WTC11 (cell line): Measurements from ENCODE around the gene CABP7. TPM values are rescaled to one million over a fixed set of nuclear protein-coding genes. Genes with fewer than 3 reads are reported as not detected.

ENCODE experiments used
- ATAC-seq: fragments of 200-7000 bp; cut with Tn5 transposase; 2 replicates; pipeline ENCODE4 v1.10.0; 2021; ENCODE audit warnings: mild to moderate bottlenecking, moderate library complexity
- CTCF ChIA-PET: fragments of 300-600 bp; sonication (Branson Sonifier 250); formaldehyde crosslinking; loops from one replicate; lab custom pipeline; 2021; ENCODE audit warnings: antibody characterized with exemption; lab: Charles Lee
- POLR2A ChIA-PET: fragments of 350-600 bp; sonication (Branson Sonifier 250); formaldehyde crosslinking; loops from one replicate; lab custom pipeline; 2021; ENCODE audit warnings: antibody characterized with exemption; lab: Charles Lee
- DNase-seq: peaks from one replicate; pipeline ENCODE4 v3.0.0; 2021; ENCODE audit warnings: low spot score
- H3K27ac Mint-ChIP-seq: 2 replicates; pipeline ENCODE4 v1.8.0; 2021; ENCODE audit warnings: mixed read lengths
- H3K27me3 Mint-ChIP-seq: 2 replicates; pipeline ENCODE4 v1.8.0; 2021; ENCODE audit warnings: low read depth, mild to moderate bottlenecking, moderate library complexity, mixed read lengths
- H3K36me3 Mint-ChIP-seq: 2 replicates; pipeline ENCODE4 v1.8.0; 2021; ENCODE audit warnings: mixed read lengths
- H3K4me1 Mint-ChIP-seq: 2 replicates; pipeline ENCODE4 v1.8.0; 2022; ENCODE audit warnings: mixed read lengths
- H3K4me3 Mint-ChIP-seq: 2 replicates; pipeline ENCODE4 v1.8.0; 2021; ENCODE audit warnings: mild to moderate bottlenecking, moderate library complexity, mixed read lengths
- H3K9me3 Mint-ChIP-seq: 2 replicates; pipeline ENCODE4 v1.8.0; 2021; ENCODE audit warnings: mixed read lengths
- ATF1 ChIP-seq: sonication (generic); formaldehyde crosslinking; IDR thresholded peaks from 2 replicates; pipeline ENCODE4 v1.8.1; 2023; ENCODE audit warnings: mild to moderate bottlenecking, moderate library complexity, missing genetic modification reagents
- ATF3 ChIP-seq: sonication (generic); formaldehyde crosslinking; conservative IDR thresholded peaks from 2 replicates; pipeline ENCODE4 v1.8.1; 2022; ENCODE audit warnings: mild to moderate bottlenecking, missing genetic modification reagents
- CDX4 ChIP-seq: fragments of 250-450 bp; sonication (Bioruptor Pico); IDR thresholded peaks from 2 replicates; pipeline ENCODE4 v1.9.0; 2021; ENCODE audit warnings: moderate library complexity, mild to moderate bottlenecking, inconsistent platforms, borderline replicate concordance
- E2F1 ChIP-seq: sonication (generic); formaldehyde crosslinking; IDR thresholded peaks from 2 replicates; pipeline ENCODE4 v1.8.0; 2022; ENCODE audit warnings: mild to moderate bottlenecking, missing genetic modification reagents
- FOXP4 ChIP-seq: sonication (generic); formaldehyde crosslinking; IDR thresholded peaks from 2 replicates; pipeline ENCODE4 v1.8.0; 2022; ENCODE audit warnings: mild to moderate bottlenecking, missing genetic modification reagents
- GABPB1 ChIP-seq: sonication (generic); formaldehyde crosslinking; IDR thresholded peaks from 2 replicates; pipeline ENCODE4 v1.8.1; 2023; ENCODE audit warnings: mild to moderate bottlenecking, missing genetic modification reagents
- GTF2I ChIP-seq: fragments of 250-450 bp; sonication (Bioruptor Pico); conservative IDR thresholded peaks from 2 replicates; pipeline ENCODE4 v1.4.0; 2021; ENCODE audit warnings: mild to moderate bottlenecking
- JAZF1 ChIP-seq: fragments of 250-450 bp; sonication (Bioruptor Pico); IDR thresholded peaks from 2 replicates; pipeline ENCODE4 v1.9.0; 2021; ENCODE audit warnings: moderate library complexity, mild to moderate bottlenecking, inconsistent platforms
- MAX ChIP-seq: sonication (generic); formaldehyde crosslinking; IDR thresholded peaks from 2 replicates; pipeline ENCODE4 v1.8.0; 2022; ENCODE audit warnings: mild to moderate bottlenecking, missing genetic modification reagents
- MLX ChIP-seq: sonication (generic); formaldehyde crosslinking; IDR thresholded peaks from 2 replicates; pipeline ENCODE4 v1.8.1; 2023; ENCODE audit warnings: mild to moderate bottlenecking, missing genetic modification reagents, moderate library complexity
- NFATC4 ChIP-seq: fragments of 250-450 bp; sonication (Bioruptor Pico); IDR thresholded peaks from 2 replicates; pipeline ENCODE4 v1.9.0; 2021; ENCODE audit warnings: mild to moderate bottlenecking
- NFE2L1 ChIP-seq: sonication (generic); formaldehyde crosslinking; IDR thresholded peaks from 2 replicates; pipeline ENCODE4 v1.8.1; 2023; ENCODE audit warnings: missing genetic modification reagents
- NR1H2 ChIP-seq: sonication (generic); formaldehyde crosslinking; IDR thresholded peaks from 2 replicates; pipeline ENCODE4 v1.9.0; 2021; ENCODE audit warnings: mild to moderate bottlenecking, moderate library complexity, missing genetic modification reagents
- OVOL2 ChIP-seq: fragments of 250-450 bp; sonication (Bioruptor Pico); IDR thresholded peaks from 2 replicates; pipeline ENCODE4 v1.9.0; 2021; ENCODE audit warnings: mild to moderate bottlenecking, borderline replicate concordance
- PRRX2 ChIP-seq: fragments of 250-450 bp; sonication (Bioruptor Pico); IDR thresholded peaks from 2 replicates; pipeline ENCODE4 v1.8.0; 2021; ENCODE audit warnings: mild to moderate bottlenecking
- RELA ChIP-seq: sonication (generic); formaldehyde crosslinking; IDR thresholded peaks from 2 replicates; pipeline ENCODE4 v1.8.1; 2022; ENCODE audit warnings: missing genetic modification reagents, mild to moderate bottlenecking, borderline replicate concordance
- USF1 ChIP-seq: sonication (generic); formaldehyde crosslinking; IDR thresholded peaks from 2 replicates; pipeline ENCODE4 v1.8.0; 2022; ENCODE audit warnings: mild to moderate bottlenecking, missing genetic modification reagents
- total RNA-seq: library from RNA; stranded (reverse); gene quantifications from 3 replicates; pipeline ENCODE4 v1.2.3, GENCODE V29; 2021

CABP7 gene
- total RNA-seq, 1 experiment from 2014 or later, result 0.17 TPM

- TF ChIP-seq NFATC4 (CRISPR knock-in tag), result no peak
- TF ChIP-seq CDX4 (CRISPR knock-in tag), result no peak
- TF ChIP-seq FOXP4 (CRISPR knock-in tag), result no peak
- no peak for TF ChIP-seq ATF3 (CRISPR knock-in tag)
- TF ChIP-seq MLX (CRISPR knock-in tag), result no peak
- no peak for TF ChIP-seq USF1
Measured at GRCh38 chr22:29734406-29734805, 14.6 kb downstream of the CABP7 start (continued).

GRCh38 chr22:29734838-29735237 is 15.0 kb downstream of the CABP7 start:
- H3K27ac Mint-ChIP-seq, result no peak overlapping the region
- CTCF ChIA-PET, result interaction anchor here (0.9 to 2.0 kb wide), 4 partner anchors 38 to 269 kb away, joined by 3 to 9 read pairs (median 4); no protein-coding TSS in a partner anchor
- POLR2A ChIA-PET, result no interaction called here
- H3K36me3 Mint-ChIP-seq, result no peaks in the 10 kb centered on the region
- peaks cover 12% of the 10 kb centered on the region for H3K4me1 Mint-ChIP-seq
- DNase-seq, result peak; percentile 45
- no peaks in the 10 kb centered on the region for H3K27me3 Mint-ChIP-seq
- TF ChIP-seq GABPB1 (CRISPR knock-in tag) (no peak), OVOL2 (CRISPR knock-in tag) (no peak), JAZF1 (CRISPR knock-in tag) (no peak), PRRX2 (CRISPR knock-in tag) (no peak), ATF1 (CRISPR knock-in tag) (no peak), NR1H2 (no peak), GTF2I (CRISPR knock-in tag) (no peak), RELA (CRISPR knock-in tag) (no peak), MAX (CRISPR knock-in tag) (no peak)
- no peak overlapping the region for H3K4me3 Mint-ChIP-seq
- ATAC-seq, result peak; percentile 87
- H3K9me3 Mint-ChIP-seq, result no peaks in the 10 kb centered on the region

- H3K4me1 Mint-ChIP-seq, result peaks cover 12% of the 10 kb centered on the region
- TF ChIP-seq NFE2L1 (CRISPR knock-in tag) (no peak), ATF1 (CRISPR knock-in tag) (no peak), GTF2I (CRISPR knock-in tag) (no peak), E2F1 (no peak)
- POLR2A ChIA-PET, result no interaction called here
Measured at GRCh38 chr22:29735416-29735815, 15.6 kb downstream of the CABP7 start.

More at GRCh38 chr22:29735416-29735815, 15.6 kb downstream of the CABP7 start:
- ATAC-seq, result no peak
- CTCF ChIA-PET, result interaction anchor here (0.5 to 2.0 kb wide), 2 partner anchors 45 to 872 kb away, joined by 3 to 9 read pairs; partner anchors contain the start of gene TCN2
- H3K36me3 Mint-ChIP-seq, result no peaks in the 10 kb centered on the region
- H3K4me3 Mint-ChIP-seq, result no peak overlapping the region
- H3K27ac Mint-ChIP-seq, result no peak overlapping the region
- no peaks in the 10 kb centered on the region for H3K27me3 Mint-ChIP-seq
- DNase-seq, result no peak
- H3K9me3 Mint-ChIP-seq, result no peaks in the 10 kb centered on the region
